Activated B cell treated with CpG ODN at 0.5 μM for 24 hours (primary cell): ENCODE data around the gene LUZP2. TPM values are rescaled to one million over a fixed set of nuclear protein-coding genes. Genes with fewer than 3 reads are reported as not detected.

Experiments used
- ATAC-seq: fragments of 200-7000 bp; cut with Tn5 transposase; one replicate; pipeline ENCODE4 v1.10.0; 2021; ENCODE audit warnings: low read depth, mild to moderate bottlenecking, moderate library complexity
- CTCF ChIA-PET: fragments of 350-600 bp; sonication (Branson Sonifier 250); formaldehyde crosslinking; loops from one replicate; lab custom pipeline; 2021; ENCODE audit warnings: antibody characterized with exemption; lab: Charles Lee
- POLR2A ChIA-PET: fragments of 350-600 bp; sonication (Branson Sonifier 250); formaldehyde crosslinking; loops from one replicate; lab custom pipeline; 2021; ENCODE audit warnings: antibody characterized with exemption; lab: Charles Lee
- DNase-seq: peaks from one replicate; pipeline ENCODE4 v3.0.0; 2022
- H3K27ac Mint-ChIP-seq: one replicate; pipeline ENCODE4 v1.8.0; 2020; ENCODE audit warnings: mixed read lengths
- H3K27me3 Mint-ChIP-seq: one replicate; pipeline ENCODE4 v1.8.0; 2021; ENCODE audit warnings: mixed read lengths
- H3K36me3 Mint-ChIP-seq: one replicate; pipeline ENCODE4 v1.8.0; 2021; ENCODE audit warnings: low read depth, mixed read lengths
- H3K4me1 Mint-ChIP-seq: one replicate; pipeline ENCODE4 v1.8.0; 2021; ENCODE audit warnings: mixed read lengths
- H3K4me3 Mint-ChIP-seq: one replicate; pipeline ENCODE4 v1.8.0; 2020; ENCODE audit warnings: mild to moderate bottlenecking, mixed read lengths
- H3K9me3 Mint-ChIP-seq: one replicate; pipeline ENCODE4 v1.8.0; 2020; ENCODE audit warnings: mixed read lengths
- intact Hi-C: fragments of 100-400 bp; cut with micrococcal nuclease; formaldehyde crosslinking; loops from one replicate; pipeline ENCODE4 v1.15.1; 2024
- total RNA-seq: library from RNA; stranded (reverse); gene quantifications from 2 replicates; pipeline ENCODE4 v1.2.3, GENCODE V29; 2022
- TF ChIP-seq, protein P1 (sequence below): fragments of 200-600 bp; IDR thresholded peaks from one replicate; pipeline ENCODE4 v1.8.0; 2022; ENCODE audit warnings: antibody characterized with exemption, mild to moderate bottlenecking

Gene LUZP2
- total RNA-seq, 1 donor from 2014 or later, result not detected

DNA sequence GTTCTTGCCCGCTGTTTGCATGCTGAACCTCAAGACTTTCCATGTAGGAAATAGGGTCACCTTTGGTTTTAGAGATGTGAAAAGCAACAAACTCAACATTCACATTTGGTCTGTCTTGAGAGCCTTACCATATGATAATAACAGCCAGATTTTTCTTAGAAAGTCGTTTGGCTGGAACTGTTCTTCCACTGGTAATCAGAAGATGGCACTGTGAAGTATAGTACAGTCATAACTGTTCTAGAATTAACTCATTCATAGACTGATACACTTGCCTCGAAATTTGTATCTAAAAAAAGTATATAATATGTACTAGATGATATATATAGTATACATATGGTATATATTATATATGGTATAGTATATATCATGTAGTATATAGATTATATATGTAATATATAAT, 12.3 kb downstream of the LUZP2 start:
- POLR2A ChIA-PET, result no interaction called here

DNA sequence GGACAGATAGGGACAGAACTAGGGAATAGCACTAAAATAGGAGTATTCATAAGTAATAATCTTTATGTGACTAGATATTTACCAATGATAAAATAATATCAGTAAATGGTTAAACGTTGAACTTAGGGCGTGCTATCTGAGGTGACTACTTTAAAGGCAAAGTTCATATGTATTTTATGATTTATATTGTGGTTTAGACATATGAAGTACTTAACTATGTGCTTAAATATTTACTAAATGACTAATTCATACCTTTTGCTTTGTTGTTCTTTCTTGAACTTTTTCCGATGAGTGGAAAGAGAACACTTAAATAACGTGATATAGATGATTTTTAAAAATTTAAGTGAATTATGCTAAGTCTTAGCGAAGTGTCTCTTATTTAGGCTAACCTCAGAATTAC, 14.7 kb downstream of the LUZP2 start:
- TF ChIP-seq, protein P1, sequence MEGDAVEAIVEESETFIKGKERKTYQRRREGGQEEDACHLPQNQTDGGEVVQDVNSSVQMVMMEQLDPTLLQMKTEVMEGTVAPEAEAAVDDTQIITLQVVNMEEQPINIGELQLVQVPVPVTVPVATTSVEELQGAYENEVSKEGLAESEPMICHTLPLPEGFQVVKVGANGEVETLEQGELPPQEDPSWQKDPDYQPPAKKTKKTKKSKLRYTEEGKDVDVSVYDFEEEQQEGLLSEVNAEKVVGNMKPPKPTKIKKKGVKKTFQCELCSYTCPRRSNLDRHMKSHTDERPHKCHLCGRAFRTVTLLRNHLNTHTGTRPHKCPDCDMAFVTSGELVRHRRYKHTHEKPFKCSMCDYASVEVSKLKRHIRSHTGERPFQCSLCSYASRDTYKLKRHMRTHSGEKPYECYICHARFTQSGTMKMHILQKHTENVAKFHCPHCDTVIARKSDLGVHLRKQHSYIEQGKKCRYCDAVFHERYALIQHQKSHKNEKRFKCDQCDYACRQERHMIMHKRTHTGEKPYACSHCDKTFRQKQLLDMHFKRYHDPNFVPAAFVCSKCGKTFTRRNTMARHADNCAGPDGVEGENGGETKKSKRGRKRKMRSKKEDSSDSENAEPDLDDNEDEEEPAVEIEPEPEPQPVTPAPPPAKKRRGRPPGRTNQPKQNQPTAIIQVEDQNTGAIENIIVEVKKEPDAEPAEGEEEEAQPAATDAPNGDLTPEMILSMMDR, result no peak
- H3K9me3 Mint-ChIP-seq, result no peaks in the 10 kb centered on the region
- intact Hi-C loops, result no loop called here
- ChIA-PET POLR2A (no interaction called here), CTCF (no interaction called here)
- ATAC-seq (no peak), DNase-seq (no peak)
- H3K4me1 Mint-ChIP-seq, result no peaks in the 10 kb centered on the region
- H3K4me3 Mint-ChIP-seq, result no peak overlapping the region
- H3K27me3 Mint-ChIP-seq, result no peaks in the 10 kb centered on the region
- no peak overlapping the region for H3K27ac Mint-ChIP-seq
- H3K36me3 Mint-ChIP-seq, result no peaks in the 10 kb centered on the region

More for the DNA sequence above, 12.3 kb downstream of the LUZP2 start:
- Mint-ChIP-seq H3K36me3 (no peaks in the 10 kb centered on the region), H3K27me3 (no peaks in the 10 kb centered on the region), H3K9me3 (no peaks in the 10 kb centered on the region), H3K27ac (no peak overlapping the region), H3K4me3 (no peak overlapping the region), H3K4me1 (no peaks in the 10 kb centered on the region)
- intact Hi-C loops, result no loop called here
- CTCF ChIA-PET, result no interaction called here
- DNase-seq (no peak), ATAC-seq (no peak)
- TF ChIP-seq, protein P1, result no peak

DNA sequence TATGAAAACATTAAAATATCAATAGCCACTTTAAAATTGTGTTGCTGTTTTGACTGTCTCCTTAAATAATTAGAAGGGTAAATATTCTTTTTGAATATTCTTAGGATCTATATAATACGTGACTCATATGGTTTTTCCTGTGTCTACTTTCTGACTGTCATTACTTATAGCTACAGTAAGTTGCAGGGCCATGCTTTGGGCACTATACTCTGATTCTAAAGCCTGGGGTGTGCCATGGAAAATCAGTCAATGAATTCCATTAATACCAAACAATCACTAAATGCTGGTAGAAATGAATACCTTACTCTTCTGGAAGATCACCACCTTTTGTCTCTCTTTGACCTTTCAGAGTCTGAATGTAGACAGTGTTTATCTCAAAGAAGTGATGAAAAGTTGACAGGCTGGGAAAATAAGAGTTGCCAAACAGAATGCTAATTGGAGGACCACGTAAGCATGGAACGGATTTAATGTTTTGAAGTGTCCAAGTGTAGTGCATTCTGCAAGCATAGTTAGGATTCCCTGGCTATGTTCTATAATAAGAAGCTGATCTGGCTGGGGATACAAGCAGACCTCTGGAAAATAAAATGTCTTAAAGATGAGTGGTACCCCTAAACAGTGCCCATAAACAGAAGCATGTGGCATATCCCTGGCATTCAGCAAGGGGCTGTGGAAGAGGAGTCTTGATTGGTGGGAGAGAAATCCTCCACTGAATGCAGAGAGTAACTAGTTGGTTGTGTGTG, 16.8 kb downstream of the LUZP2 start:
- TF ChIP-seq, protein P1, result no peak
- DNase-seq, result no peak
- Mint-ChIP-seq H3K27me3 (no peaks in the 10 kb centered on the region), H3K36me3 (no peaks in the 10 kb centered on the region), H3K4me1 (no peaks in the 10 kb centered on the region), H3K4me3 (no peak overlapping the region), H3K9me3 (no peaks in the 10 kb centered on the region), H3K27ac (no peak overlapping the region)
- POLR2A ChIA-PET, result no interaction called here
- intact Hi-C loops, result no loop called here
- no peak for ATAC-seq
- CTCF ChIA-PET, result no interaction called here

DNA sequence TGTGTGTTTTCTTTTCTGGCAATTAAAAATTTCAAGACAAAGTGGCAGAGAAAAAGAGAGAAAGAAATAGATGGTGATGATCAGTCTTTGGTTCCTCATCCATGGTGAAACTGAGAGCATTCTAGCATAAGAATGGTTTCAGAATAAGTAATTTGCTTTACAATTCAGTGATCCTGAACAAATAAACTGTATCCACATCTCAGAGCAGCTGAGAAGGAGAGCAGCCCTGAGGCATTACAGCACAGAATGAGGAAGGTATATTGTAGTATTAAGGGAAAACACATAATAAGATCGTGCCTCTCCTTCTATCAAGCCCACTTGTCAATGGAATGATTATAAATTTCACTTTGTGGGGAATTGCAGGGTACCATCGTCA, 17.4 kb downstream of the LUZP2 start:
- no peaks in the 10 kb centered on the region for H3K36me3 Mint-ChIP-seq
- DNase-seq, result no peak
- no peak overlapping the region for H3K4me3 Mint-ChIP-seq
- no peaks in the 10 kb centered on the region for H3K9me3 Mint-ChIP-seq
- TF ChIP-seq, protein P1, result no peak
- ChIA-PET CTCF (no interaction called here), POLR2A (no interaction called here)
- no peak for ATAC-seq
- H3K4me1 Mint-ChIP-seq, result no peaks in the 10 kb centered on the region
- H3K27ac Mint-ChIP-seq, result no peak overlapping the region
- intact Hi-C loops, result no loop called here
- no peaks in the 10 kb centered on the region for H3K27me3 Mint-ChIP-seq

DNA sequence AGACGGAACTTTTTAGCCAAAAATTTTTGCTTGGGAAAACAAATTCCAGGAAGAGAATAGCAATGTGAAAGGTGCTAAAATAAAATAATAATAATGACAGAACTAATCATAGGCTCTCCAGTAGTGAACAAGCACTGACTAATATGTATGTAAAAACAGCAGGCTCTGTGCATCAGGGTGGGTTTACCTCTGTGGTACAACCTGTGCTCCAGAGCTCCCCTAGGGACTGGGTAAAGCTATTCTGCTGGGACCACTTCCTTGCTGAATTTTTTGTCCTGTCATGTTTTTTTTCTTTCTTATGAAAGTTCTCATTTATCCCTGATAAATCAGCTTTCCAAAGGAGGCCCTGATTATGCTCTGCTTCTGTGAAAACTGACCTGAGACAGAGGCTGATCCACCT, 18.8 kb downstream of the LUZP2 start:
- no peak overlapping the region for H3K27ac Mint-ChIP-seq
- no peaks in the 10 kb centered on the region for H3K27me3 Mint-ChIP-seq
- ATAC-seq (no peak), DNase-seq (no peak)
- CTCF ChIA-PET, result no interaction called here
- H3K4me3 Mint-ChIP-seq, result no peak overlapping the region
- H3K36me3 Mint-ChIP-seq, result no peaks in the 10 kb centered on the region
- intact Hi-C loops, result no loop called here
- no peaks in the 10 kb centered on the region for H3K9me3 Mint-ChIP-seq
- TF ChIP-seq, protein P1, result no peak
- POLR2A ChIA-PET, result no interaction called here
- H3K4me1 Mint-ChIP-seq, result no peaks in the 10 kb centered on the region
